ENCODE measurements around the gene CIAPIN1.

DNA sequence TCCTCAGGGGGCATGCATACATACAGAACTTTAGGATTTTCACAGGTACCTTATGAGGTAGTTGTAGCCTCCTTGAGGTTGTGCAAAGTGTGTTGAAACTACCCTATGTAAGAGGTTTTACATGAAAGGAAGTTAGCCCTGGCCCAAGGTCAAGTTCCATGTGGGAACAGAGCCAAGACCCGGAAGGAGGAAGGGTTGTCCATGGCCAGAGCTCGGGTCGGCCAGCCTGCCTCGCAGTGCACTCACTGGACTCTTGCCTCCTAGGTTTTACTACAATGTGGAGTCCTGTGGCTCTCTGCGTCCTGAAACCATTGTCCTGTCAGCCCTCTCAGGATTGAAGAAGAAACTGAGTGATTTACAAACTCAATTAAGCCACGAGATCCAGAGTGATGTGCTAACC lies 23.5 kb upstream of the CIAPIN1 start:
- TF ChIP-seq POLR2A (IDR thresholded peaks at IDR 0.05; ENCODE audit: low read length): no peak
- TF ChIP-seq GATA1 (IDR thresholded peaks at IDR 0.05; ENCODE audit: low read depth, low read length): no peak
